Peyer's patch (tissue), 4 donors: ENCODE data around the gene UBL7.

Experiments used
- POLR2A ChIP-seq, 2 donors: fragments of 450-650 bp; IDR thresholded peaks; one replicate each; pipeline ENCODE4 v1.5.1; 2017; ENCODE audit warnings: antibody characterized with exemption in 2 of 2, mild to moderate bottlenecking in 2 of 2, moderate library complexity in 2 of 2
- TF ChIP-seq, protein P1 (sequence below), 6 experiments: fragments of 450-650 bp in 4 of 6; fragments of 200-600 bp in 2 of 6; sonication (generic) in 1 of 6; IDR thresholded peaks; one replicate each; pipeline ENCODE4 v1.5.1; 2017 to 2019; ENCODE audit warnings: antibody characterized with exemption in 6 of 6, mild to moderate bottlenecking in 3 of 6, moderate library complexity in 1 of 6

DNA sequence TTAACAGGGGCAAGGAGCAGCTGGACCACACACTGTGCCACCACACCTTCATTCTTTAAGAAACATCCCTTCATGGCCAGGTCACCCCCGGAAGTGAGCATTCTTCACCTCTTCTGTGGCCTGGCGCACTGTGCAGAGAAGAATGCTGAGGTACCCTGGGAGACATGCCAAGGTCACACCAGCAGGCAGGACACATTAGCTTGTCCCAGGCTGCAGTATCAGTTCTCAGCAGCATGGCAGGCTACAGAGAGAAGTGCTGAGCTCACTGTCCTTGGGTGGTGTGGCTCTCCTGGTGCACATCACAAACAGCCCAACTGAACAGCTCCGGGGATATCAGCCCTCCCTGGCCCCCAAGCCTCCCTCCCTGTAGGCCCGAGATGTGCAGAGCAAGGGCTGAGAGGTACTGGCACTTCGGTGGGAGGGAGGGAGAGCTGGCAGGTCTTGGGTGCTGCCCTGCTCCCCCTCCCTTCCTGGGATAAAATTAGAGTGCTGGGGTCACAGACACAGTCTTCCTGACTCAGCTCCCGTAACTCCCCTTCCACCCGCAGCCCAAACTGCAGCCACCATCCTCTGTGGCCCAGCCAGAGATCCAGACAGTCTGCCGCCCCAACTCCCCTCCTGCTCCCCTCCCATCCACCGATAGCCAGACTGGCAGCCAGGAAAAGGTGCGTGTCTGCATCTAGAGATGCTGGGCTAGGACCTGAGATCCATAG lies 40.6 kb downstream of the UBL7 start:
- TF ChIP-seq POLR2A (IDR thresholded peaks at IDR 0.05), result no peak
- TF ChIP-seq, protein P1, sequence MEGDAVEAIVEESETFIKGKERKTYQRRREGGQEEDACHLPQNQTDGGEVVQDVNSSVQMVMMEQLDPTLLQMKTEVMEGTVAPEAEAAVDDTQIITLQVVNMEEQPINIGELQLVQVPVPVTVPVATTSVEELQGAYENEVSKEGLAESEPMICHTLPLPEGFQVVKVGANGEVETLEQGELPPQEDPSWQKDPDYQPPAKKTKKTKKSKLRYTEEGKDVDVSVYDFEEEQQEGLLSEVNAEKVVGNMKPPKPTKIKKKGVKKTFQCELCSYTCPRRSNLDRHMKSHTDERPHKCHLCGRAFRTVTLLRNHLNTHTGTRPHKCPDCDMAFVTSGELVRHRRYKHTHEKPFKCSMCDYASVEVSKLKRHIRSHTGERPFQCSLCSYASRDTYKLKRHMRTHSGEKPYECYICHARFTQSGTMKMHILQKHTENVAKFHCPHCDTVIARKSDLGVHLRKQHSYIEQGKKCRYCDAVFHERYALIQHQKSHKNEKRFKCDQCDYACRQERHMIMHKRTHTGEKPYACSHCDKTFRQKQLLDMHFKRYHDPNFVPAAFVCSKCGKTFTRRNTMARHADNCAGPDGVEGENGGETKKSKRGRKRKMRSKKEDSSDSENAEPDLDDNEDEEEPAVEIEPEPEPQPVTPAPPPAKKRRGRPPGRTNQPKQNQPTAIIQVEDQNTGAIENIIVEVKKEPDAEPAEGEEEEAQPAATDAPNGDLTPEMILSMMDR (IDR thresholded peaks at IDR 0.05), result no peak
